Uterus (tissue), 4 donors: ENCODE measurements around the gene TIMP1. TPM values are rescaled to one million over a fixed set of nuclear protein-coding genes. Genes with fewer than 3 reads are reported as not detected.

Source experiments
- DNase-seq, 2 donors: peaks; one replicate each; pipeline ENCODE4 v3.0.0-alpha.2; 2019 to 2020
- H3K27ac ChIP-seq, 2 donors: fragments of 200-600 bp; sonication (generic); 1 replicate in 1 of 2; 2 replicates in 1 of 2; pipeline ENCODE4 v1.5.1; 2016 to 2018
- H3K27me3 ChIP-seq, 2 donors: fragments of 200-600 bp; sonication (generic); one replicate each; pipeline ENCODE4 v1.5.1; 2018 to 2019; ENCODE audit warnings: control low read depth in 1 of 2
- H3K36me3 ChIP-seq, 2 donors: fragments of 200-600 bp; sonication (generic); one replicate each; pipeline ENCODE4 v1.5.1; 2019; ENCODE audit warnings: control low read depth in 1 of 2
- H3K4me1 ChIP-seq, 2 donors: fragments of 200-600 bp; sonication (generic); one replicate each; pipeline ENCODE4 v1.5.1; 2018 to 2019; ENCODE audit warnings: control low read depth in 1 of 2
- H3K4me3 ChIP-seq, 2 donors: fragments of 200-600 bp; sonication (generic); 1 replicate in 1 of 2; 2 replicates in 1 of 2; pipeline ENCODE4 v1.5.1; 2018 to 2019; ENCODE audit warnings: mild to moderate bottlenecking in 1 of 2
- H3K9me3 ChIP-seq, 2 donors: fragments of 200-600 bp; sonication (generic); one replicate each; pipeline ENCODE4 v1.5.1; 2019; ENCODE audit warnings: control low read depth in 1 of 2
- CTCF ChIP-seq, 4 experiments: fragments of 200-600 bp in 2 of 4; fragments of 450-650 bp in 2 of 4; sonication (generic) in 2 of 4; IDR thresholded peaks; one replicate each; pipeline ENCODE4 v1.5.1; 2016 to 2019; ENCODE audit warnings: antibody characterized with exemption in 4 of 4, mild to moderate bottlenecking in 2 of 4, moderate library complexity in 1 of 4
- POLR2A ChIP-seq, 2 donors: fragments of 450-650 bp; IDR thresholded peaks; one replicate each; pipeline ENCODE4 v1.6.1; 2016; ENCODE audit warnings: antibody characterized with exemption in 2 of 2, mild to moderate bottlenecking in 1 of 2, moderate library complexity in 1 of 2
- intact Hi-C: fragments of 100-400 bp; cut with DNase I; formaldehyde crosslinking; loops from one replicate; pipeline ENCODE4 v1.15.1; 2023; ENCODE audit warnings: low total_unique reads
- total RNA-seq, 4 donors: library from RNA; depleted of rRNA in 3 of 4; stranded (reverse); fragments of >200 nt in 3 of 4; gene quantifications; one replicate each; pipeline versions ENCODE4 v1.1.0 to v1.2.4, GENCODE V29; 2014 to 2023
- donor health status: DM: yes; HTN: yes; CAD: no.

Gene TIMP1
- total RNA-seq, 4 donors from 2014 or later, result 17.9 to 287 (median 111) TPM

GRCh38 chrX:47587906-47588735, 5.9 kb downstream of the TIMP1 start:
- Histone ChIP-seq H3K36me3 (no peaks in the 10 kb centered on the region), H3K4me3 (no peak overlapping the region), H3K27ac (no peak overlapping the region), H3K9me3 (no peaks in the 10 kb centered on the region), H3K27me3 (no peaks in the 10 kb centered on the region), H3K4me1 (no peaks in the 10 kb centered on the region)
- no peak for DNase-seq
- TF ChIP-seq CTCF (IDR thresholded peaks at IDR 0.05) (no peak), POLR2A (IDR thresholded peaks at IDR 0.05) (no peak)
- intact Hi-C loops, result no loop called here

- DNase-seq, result no peak
- Histone ChIP-seq H3K36me3 (no peaks in the 10 kb centered on the region), H3K27ac (no peak overlapping the region), H3K27me3 (no peaks in the 10 kb centered on the region), H3K4me3 (no peak overlapping the region), H3K4me1 (no peaks in the 10 kb centered on the region), H3K9me3 (no peaks in the 10 kb centered on the region)
- intact Hi-C loops, result no loop called here
- TF ChIP-seq POLR2A (IDR thresholded peaks at IDR 0.05) (no peak), CTCF (IDR thresholded peaks at IDR 0.05) (no peak)
Measured at GRCh38 chrX:47590984-47591383, 8.7 kb downstream of the TIMP1 start.

GRCh38 chrX:47593522-47593921, 11.3 kb downstream of the TIMP1 start:
- no peaks in the 10 kb centered on the region for H3K36me3 ChIP-seq
- no peaks in the 10 kb centered on the region for H3K27me3 ChIP-seq
- no peak overlapping the region for H3K27ac ChIP-seq
- peaks cover 0 to 7% of the 10 kb centered on the region in 2 donors for H3K9me3 ChIP-seq
- intact Hi-C loops, result no loop called here
- TF ChIP-seq CTCF (IDR thresholded peaks at IDR 0.05), result no peak
- no peak for TF ChIP-seq POLR2A (IDR thresholded peaks at IDR 0.05)
- no peaks in the 10 kb centered on the region for H3K4me1 ChIP-seq
- DNase-seq, result no peak
- no peak overlapping the region for H3K4me3 ChIP-seq

- H3K4me3 ChIP-seq, result no peak overlapping the region
- no peak for DNase-seq
- no peaks in the 10 kb centered on the region for H3K27me3 ChIP-seq
- peaks cover 0 to 15% of the 10 kb centered on the region in 2 donors for H3K9me3 ChIP-seq
- H3K27ac ChIP-seq, result no peak overlapping the region
- TF ChIP-seq POLR2A (IDR thresholded peaks at IDR 0.05), result no peak
- no peak for TF ChIP-seq CTCF (IDR thresholded peaks at IDR 0.05)
- no peaks in the 10 kb centered on the region for H3K4me1 ChIP-seq
- no peaks in the 10 kb centered on the region for H3K36me3 ChIP-seq
- intact Hi-C loops, result no loop called here
Measured at GRCh38 chrX:47595716-47596251, 13.5 kb downstream of the TIMP1 start.

- no peak overlapping the region for H3K4me3 ChIP-seq
- no peaks in the 10 kb centered on the region for H3K4me1 ChIP-seq
- no peak overlapping the region for H3K27ac ChIP-seq
- TF ChIP-seq POLR2A (IDR thresholded peaks at IDR 0.05) (no peak), CTCF (IDR thresholded peaks at IDR 0.05) (no peak)
- DNase-seq, result no peak
- intact Hi-C loops, result no loop called here
- H3K9me3 ChIP-seq, result peaks cover 0 to 15% of the 10 kb centered on the region in 2 donors
- no peaks in the 10 kb centered on the region for H3K27me3 ChIP-seq
- no peaks in the 10 kb centered on the region for H3K36me3 ChIP-seq
Measured at GRCh38 chrX:47596256-47596655, 14.0 kb downstream of the TIMP1 start.
